Mesenchymal stem cell (in vitro differentiated cells and primary cell): ENCODE results near the gene CUBN.
A peak's percentile ranks its signal among the peaks of the same experiment; 100 is the strongest.

ENCODE experiments used
- DNase-seq: peaks from one replicate; pipeline ENCODE4 v3.0.0-alpha.2; 2013
- H2AFZ ChIP-seq: one replicate; pipeline ENCODE4 v1.6.1; 2013; ENCODE audit warnings: low read depth, mild to moderate bottlenecking, control low read depth, inconsistent platforms, low read length, moderate library complexity
- H2AK5ac ChIP-seq: 2 replicates; pipeline ENCODE4 v1.6.1; 2013; ENCODE audit warnings: low read length, moderate library complexity, mild to moderate bottlenecking, inconsistent platforms; ENCODE audit not compliant: severe bottlenecking
- H2BK120ac ChIP-seq: one replicate; pipeline ENCODE4 v1.6.1; 2013; ENCODE audit warnings: low read depth, mild to moderate bottlenecking, inconsistent platforms, low read length, moderate library complexity
- H2BK12ac ChIP-seq, 2 experiments: one replicate each; pipeline ENCODE4 v1.6.1; 2013; ENCODE audit warnings: inconsistent platforms in 2 of 2, low read length in 2 of 2, mild to moderate bottlenecking in 2 of 2, moderate library complexity in 2 of 2, control low read depth in 1 of 2
- H2BK15ac ChIP-seq: one replicate; pipeline ENCODE4 v1.6.1; 2013; ENCODE audit warnings: mild to moderate bottlenecking, low read depth, inconsistent platforms; ENCODE audit not compliant: poor library complexity, severe bottlenecking
- H2BK5ac ChIP-seq: 2 replicates; pipeline ENCODE4 v1.6.1; 2013; ENCODE audit warnings: low read depth, mild to moderate bottlenecking, low read length, control low read depth, inconsistent platforms; ENCODE audit not compliant: poor library complexity, severe bottlenecking
- H3K14ac ChIP-seq, 2 experiments: one replicate each; pipeline ENCODE4 v1.6.1; 2013; ENCODE audit warnings: inconsistent platforms in 2 of 2, low read length in 2 of 2, control low read depth in 1 of 2, mild to moderate bottlenecking in 1 of 2, moderate library complexity in 1 of 2
- H3K18ac ChIP-seq, 2 experiments: one replicate each; pipeline ENCODE4 v1.6.1; 2013; ENCODE audit warnings: inconsistent platforms in 2 of 2, low read length in 2 of 2, control low read depth in 1 of 2, low read depth in 1 of 2, mild to moderate bottlenecking in 1 of 2
- H3K23ac ChIP-seq, 2 experiments: one replicate each; pipeline ENCODE4 v1.6.1; 2013; ENCODE audit warnings: inconsistent platforms in 2 of 2, low read length in 2 of 2, mild to moderate bottlenecking in 2 of 2, moderate library complexity in 2 of 2, control low read depth in 1 of 2
- H3K27ac ChIP-seq: 2 replicates; pipeline ENCODE4 v1.5.1; 2013; ENCODE audit warnings: mild to moderate bottlenecking, moderate library complexity, low read length, control low read depth, inconsistent platforms; ENCODE audit not compliant: poor library complexity, severe bottlenecking
- H3K27me3 ChIP-seq, 2 experiments: 2 replicates each; pipeline versions ENCODE4 v1.6.1 to v1.7.0; 2013; ENCODE audit warnings: low read length in 2 of 2, mild to moderate bottlenecking in 2 of 2, moderate library complexity in 2 of 2, control low read depth in 1 of 2, inconsistent platforms in 1 of 2; ENCODE audit not compliant: control insufficient read depth in 1 of 2, insufficient read depth in 1 of 2
- H3K36me3 ChIP-seq, 2 experiments: 2 replicates each; pipeline versions ENCODE4 v1.6.1 to v1.7.0; 2013; ENCODE audit warnings: low read length in 2 of 2, control low read depth in 1 of 2, inconsistent platforms in 1 of 2, low read depth in 1 of 2, mild to moderate bottlenecking in 1 of 2; ENCODE audit not compliant: insufficient read depth in 2 of 2, control insufficient read depth in 1 of 2
- H3K4ac ChIP-seq, 2 experiments: one replicate each; pipeline ENCODE4 v1.6.1; 2013; ENCODE audit warnings: inconsistent platforms in 2 of 2, low read length in 2 of 2, mild to moderate bottlenecking in 2 of 2, moderate library complexity in 2 of 2, control low read depth in 1 of 2, low read depth in 1 of 2
- H3K4me1 ChIP-seq: 2 replicates; pipeline ENCODE4 v1.6.1; 2013; ENCODE audit warnings: low read depth, low read length, control low read depth; ENCODE audit not compliant: control insufficient read depth, insufficient read depth
- H3K4me2 ChIP-seq: 2 replicates; pipeline ENCODE4 v1.6.1; 2013; ENCODE audit warnings: low read length, mild to moderate bottlenecking, inconsistent platforms; ENCODE audit not compliant: poor library complexity, severe bottlenecking
- H3K4me3 ChIP-seq, 2 experiments: 2 replicates each; pipeline versions ENCODE4 v1.5.1 to v1.7.0; 2013; ENCODE audit warnings: low read length in 2 of 2, mild to moderate bottlenecking in 2 of 2, control low read depth in 1 of 2, low read depth in 1 of 2; ENCODE audit not compliant: insufficient read depth in 1 of 2
- H3K79me1 ChIP-seq: replicated peaks from 2 replicates; pipeline ENCODE4 v1.6.1; 2013; ENCODE audit warnings: mild to moderate bottlenecking, control low read depth, low read length, inconsistent platforms; ENCODE audit not compliant: poor library complexity, severe bottlenecking
- H3K9ac ChIP-seq: 2 replicates; pipeline ENCODE4 v1.7.0; 2013; ENCODE audit warnings: mild to moderate bottlenecking, low read length, moderate library complexity
- H3K9me3 ChIP-seq: 2 replicates; pipeline ENCODE4 v1.7.0; 2013; ENCODE audit warnings: mild to moderate bottlenecking, low read length; ENCODE audit not compliant: control insufficient read depth
- H4K8ac ChIP-seq: one replicate; pipeline ENCODE4 v1.6.1; 2013; ENCODE audit warnings: inconsistent platforms, mild to moderate bottlenecking, low read length, moderate library complexity
- H4K91ac ChIP-seq: one replicate; pipeline ENCODE4 v1.6.1; 2013; ENCODE audit warnings: mild to moderate bottlenecking, low read length, inconsistent platforms
- WGBS: methylation state at CpG from one replicate; pipeline ENCODE4 v1.1.7; 2013; ENCODE audit warnings: mixed read lengths; 5-methylcytosine and 5-hydroxymethylcytosine counted together

Gene CUBN

DNA sequence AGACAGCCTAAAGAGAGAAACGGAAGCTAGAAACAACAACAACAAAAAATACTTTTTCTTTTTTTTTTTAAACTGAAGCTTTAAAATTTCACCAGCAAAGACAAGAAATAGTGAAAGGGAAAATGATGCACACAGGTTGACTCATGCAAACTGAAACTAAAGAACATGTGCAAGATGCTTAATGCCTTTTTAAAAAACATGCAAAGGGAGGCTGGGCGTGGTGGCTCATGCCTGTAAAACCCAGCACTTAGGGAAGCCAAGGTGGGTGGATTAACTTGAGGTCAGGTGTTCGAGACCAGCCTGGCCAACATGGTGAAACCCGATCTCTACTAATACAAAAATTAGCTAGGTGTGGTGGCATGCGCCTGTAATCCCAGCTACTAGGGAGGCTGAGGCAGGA, 15.1 kb upstream of the CUBN start:
- no peak overlapping the region for H2AFZ ChIP-seq
- 98% methylated on average over 4 of the region's 5 CpGs for WGBS
- DNase-seq, result no peak

GRCh38 chr10:17144032-17144431, 14.4 kb upstream of the CUBN start:
- peaks cover 0 to 5% of the 10 kb centered on the region in 2 experiments for H3K36me3 ChIP-seq
- no peaks in the 10 kb centered on the region for H3K79me1 ChIP-seq
- H4K8ac ChIP-seq, result no peak overlapping the region
- H4K91ac ChIP-seq, result no peak overlapping the region
- H3K4me2 ChIP-seq, result no peak overlapping the region
- no peak overlapping the region for H2BK120ac ChIP-seq
- no peak overlapping the region for H2AK5ac ChIP-seq
- H3K9me3 ChIP-seq, result no peaks in the 10 kb centered on the region
- no peak overlapping the region for H3K27ac ChIP-seq
- H2BK12ac ChIP-seq, result no peak overlapping the region
- no peak overlapping the region for H3K4ac ChIP-seq
- no peak for DNase-seq
- H3K14ac ChIP-seq, result no peak overlapping the region
- H3K23ac ChIP-seq, result no peak overlapping the region
- H3K27me3 ChIP-seq, result no peaks in the 10 kb centered on the region
- H3K9ac ChIP-seq, result no peak overlapping the region
- H2BK15ac ChIP-seq, result no peak overlapping the region
- H3K4me3 ChIP-seq, result no peak overlapping the region
- 100% methylated on average over 1 of the region's 2 CpGs for WGBS
- no peaks in the 10 kb centered on the region for H3K4me1 ChIP-seq
- H3K18ac ChIP-seq, result no peak overlapping the region
- H2BK5ac ChIP-seq, result no peak overlapping the region
- no peak overlapping the region for H2AFZ ChIP-seq

More for the DNA sequence above, 15.1 kb upstream of the CUBN start:
- no peaks in the 10 kb centered on the region for H3K9me3 ChIP-seq
- no peak overlapping the region for H3K9ac ChIP-seq
- H3K4me2 ChIP-seq, result no peak overlapping the region
- no peak overlapping the region for H2BK15ac ChIP-seq
- H2BK12ac ChIP-seq, result no peak overlapping the region
- no peak overlapping the region for H4K91ac ChIP-seq
- no peak overlapping the region for H3K18ac ChIP-seq
- H4K8ac ChIP-seq, result peak overlapping the region; percentile 7
- no peak overlapping the region for H2BK5ac ChIP-seq
- no peak overlapping the region for H2AK5ac ChIP-seq
- no peak overlapping the region for H3K4me3 ChIP-seq
- H3K14ac ChIP-seq, result no peak overlapping the region
- no peak overlapping the region for H2BK120ac ChIP-seq
- no peak overlapping the region for H3K4ac ChIP-seq
- peaks cover 0 to 5% of the 10 kb centered on the region in 2 experiments for H3K36me3 ChIP-seq
- H3K4me1 ChIP-seq, result no peaks in the 10 kb centered on the region
- no peaks in the 10 kb centered on the region for H3K27me3 ChIP-seq
- H3K79me1 ChIP-seq, result no peaks in the 10 kb centered on the region
- no peak overlapping the region for H3K27ac ChIP-seq
- H3K23ac ChIP-seq, result no peak overlapping the region

DNA sequence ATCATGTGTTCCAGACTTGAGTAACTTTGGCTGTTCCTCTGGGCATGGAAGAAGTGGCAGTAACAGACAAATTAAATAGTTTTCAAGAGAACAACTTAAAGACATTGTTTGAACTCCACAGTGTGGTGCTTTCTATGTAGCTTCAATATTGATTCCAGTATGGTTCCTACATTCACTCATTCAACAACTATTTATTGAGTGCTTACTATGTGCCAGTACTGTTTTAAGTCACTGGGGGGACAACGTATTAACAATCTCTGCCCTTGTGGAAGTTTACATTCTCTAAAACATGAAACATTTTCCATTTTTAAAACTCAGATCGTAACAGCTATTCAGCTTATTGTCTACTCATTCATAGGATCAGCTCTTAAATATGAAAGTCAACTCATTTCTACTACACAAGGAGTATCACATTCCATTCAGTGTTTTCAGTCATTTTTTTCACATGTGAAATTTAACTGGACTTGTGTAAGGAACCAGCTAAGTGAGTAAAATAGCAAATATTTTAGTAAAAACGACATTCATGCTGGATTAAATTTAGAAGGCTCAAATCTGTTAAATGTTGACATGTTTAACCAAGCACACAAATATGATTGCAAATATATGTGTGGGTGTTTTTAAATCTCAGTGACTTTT, 13.6 kb upstream of the CUBN start:
- H3K4me1 ChIP-seq, result peaks cover 1% of the 10 kb centered on the region
- no peak overlapping the region for H3K4me2 ChIP-seq
- H3K4ac ChIP-seq, result no peak overlapping the region
- H2BK12ac ChIP-seq, result no peak overlapping the region
- no peaks in the 10 kb centered on the region for H3K27me3 ChIP-seq
- no peaks in the 10 kb centered on the region for H3K9me3 ChIP-seq
- H3K9ac ChIP-seq, result no peak overlapping the region
- no peak overlapping the region for H3K23ac ChIP-seq
- H3K27ac ChIP-seq, result no peak overlapping the region
- H4K91ac ChIP-seq, result no peak overlapping the region
- H2AFZ ChIP-seq, result no peak overlapping the region
- H3K18ac ChIP-seq, result no peak overlapping the region
- H3K79me1 ChIP-seq, result no peaks in the 10 kb centered on the region
- over 99% methylated on average over 3 of the region's 3 CpGs for WGBS
- H4K8ac ChIP-seq, result no peak overlapping the region
- no peak overlapping the region for H2BK5ac ChIP-seq
- H3K4me3 ChIP-seq, result no peak overlapping the region
- H2BK15ac ChIP-seq, result no peak overlapping the region
- H2BK120ac ChIP-seq, result no peak overlapping the region
- H3K36me3 ChIP-seq, result peaks cover 0 to 5% of the 10 kb centered on the region in 2 experiments
- no peak overlapping the region for H2AK5ac ChIP-seq
- no peak overlapping the region for H3K14ac ChIP-seq
- no peak for DNase-seq

- no peak overlapping the region for H4K8ac ChIP-seq
- no peak overlapping the region for H2BK5ac ChIP-seq
- no peak overlapping the region for H3K4me3 ChIP-seq
- H3K4me2 ChIP-seq, result no peak overlapping the region
- no peak overlapping the region for H3K18ac ChIP-seq
- H2BK12ac ChIP-seq, result no peak overlapping the region
- H3K79me1 ChIP-seq, result no peaks in the 10 kb centered on the region
- H2BK120ac ChIP-seq, result no peak overlapping the region
- no peak overlapping the region for H2AK5ac ChIP-seq
- no peak for DNase-seq
- H2BK15ac ChIP-seq, result no peak overlapping the region
- no peak overlapping the region for H4K91ac ChIP-seq
- no peak overlapping the region for H2AFZ ChIP-seq
- H3K36me3 ChIP-seq, result no peaks in the 10 kb centered on the region
- no peaks in the 10 kb centered on the region for H3K27me3 ChIP-seq
- no peak overlapping the region for H3K27ac ChIP-seq
- WGBS, result 100% methylated on average over 1 of the region's 1 CpG
- no peak overlapping the region for H3K23ac ChIP-seq
- H3K4me1 ChIP-seq, result peaks cover 1% of the 10 kb centered on the region
- H3K4ac ChIP-seq, result no peak overlapping the region
- no peaks in the 10 kb centered on the region for H3K9me3 ChIP-seq
- H3K9ac ChIP-seq, result no peak overlapping the region
- no peak overlapping the region for H3K14ac ChIP-seq
Measured at GRCh38 chr10:17141504-17142229, 12.1 kb upstream of the CUBN start.
